RWPE1 (cell line): ENCODE measurements around the gene OSBPL8.
A peak's percentile ranks its signal among the peaks of the same experiment; 100 is the strongest.
"Not testable (repeated sequence)": the region's sequence is repeated elsewhere in the genome, so short reads cannot be mapped to it uniquely, and the experiment has no call there.

Source experiments
- CTCF ChIA-PET: fragments of 350-600 bp; sonication (Branson Sonifier 250); formaldehyde crosslinking; extraction: SDS; loops from one replicate; lab custom pipeline; 2021; lab: Yijun Ruan, JAX
- POLR2A ChIA-PET: fragments of 400-600 bp; formaldehyde crosslinking; extraction: SDS; loops from one replicate; lab custom pipeline; 2020; ENCODE audit warnings: antibody characterized with exemption; ENCODE audit not compliant: low non-redundant PET; lab: Yijun Ruan, JAX
- DNase-seq: peaks from one replicate; pipeline ENCODE4 v3.0.0; 2012; ENCODE audit warnings: low spot score
- H3K27ac ChIP-seq: fragments of 450-650 bp; 2 replicates; pipeline ENCODE4 v1.5.1; 2017
- TF ChIP-seq, protein P1 (sequence below): fragments of 450-650 bp; conservative IDR thresholded peaks from 2 replicates; pipeline ENCODE4 v1.5.1; 2017; ENCODE audit warnings: low read depth, mild to moderate bottlenecking

The OSBPL8 gene

DNA sequence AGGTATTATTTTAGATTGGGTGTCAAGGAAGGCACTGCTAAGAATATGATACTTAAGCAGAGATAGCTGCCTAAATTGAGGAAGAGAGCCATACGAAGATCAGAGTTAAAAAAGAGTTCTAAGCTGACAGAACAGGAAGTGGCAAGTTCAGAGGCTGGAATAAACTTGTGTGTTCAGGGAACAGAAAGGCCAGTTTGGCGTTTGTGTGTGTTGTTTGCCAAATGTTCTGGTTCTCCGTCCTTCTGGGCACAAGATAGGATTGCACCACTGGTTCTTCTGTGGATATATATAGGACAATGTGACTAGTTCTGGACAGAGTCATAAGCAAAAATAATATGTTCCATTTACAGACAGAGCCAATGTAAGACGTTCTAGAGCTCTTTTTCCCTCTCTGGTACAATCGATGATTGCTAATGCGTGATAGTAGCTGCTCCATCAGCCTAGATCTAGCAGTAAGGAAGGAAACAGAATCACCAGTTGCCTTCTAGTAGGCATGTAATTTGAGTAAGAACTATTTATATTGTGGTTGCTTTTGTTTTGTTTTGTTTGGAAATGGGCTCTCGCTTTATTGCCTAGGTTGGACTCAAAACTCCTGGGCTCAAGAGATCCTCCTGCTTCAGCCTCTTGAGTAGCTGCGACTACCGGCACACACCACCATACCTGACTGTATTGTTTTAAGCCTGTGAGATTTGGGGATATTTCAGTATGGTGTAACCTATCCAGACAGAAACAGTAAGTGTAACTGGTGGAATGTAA lies 218.7 kb downstream of the OSBPL8 start:
- no peak overlapping the region for H3K27ac ChIP-seq
- no peak for DNase-seq
- ChIA-PET CTCF (no interaction called here), POLR2A (no interaction called here)
- TF ChIP-seq, protein P1, sequence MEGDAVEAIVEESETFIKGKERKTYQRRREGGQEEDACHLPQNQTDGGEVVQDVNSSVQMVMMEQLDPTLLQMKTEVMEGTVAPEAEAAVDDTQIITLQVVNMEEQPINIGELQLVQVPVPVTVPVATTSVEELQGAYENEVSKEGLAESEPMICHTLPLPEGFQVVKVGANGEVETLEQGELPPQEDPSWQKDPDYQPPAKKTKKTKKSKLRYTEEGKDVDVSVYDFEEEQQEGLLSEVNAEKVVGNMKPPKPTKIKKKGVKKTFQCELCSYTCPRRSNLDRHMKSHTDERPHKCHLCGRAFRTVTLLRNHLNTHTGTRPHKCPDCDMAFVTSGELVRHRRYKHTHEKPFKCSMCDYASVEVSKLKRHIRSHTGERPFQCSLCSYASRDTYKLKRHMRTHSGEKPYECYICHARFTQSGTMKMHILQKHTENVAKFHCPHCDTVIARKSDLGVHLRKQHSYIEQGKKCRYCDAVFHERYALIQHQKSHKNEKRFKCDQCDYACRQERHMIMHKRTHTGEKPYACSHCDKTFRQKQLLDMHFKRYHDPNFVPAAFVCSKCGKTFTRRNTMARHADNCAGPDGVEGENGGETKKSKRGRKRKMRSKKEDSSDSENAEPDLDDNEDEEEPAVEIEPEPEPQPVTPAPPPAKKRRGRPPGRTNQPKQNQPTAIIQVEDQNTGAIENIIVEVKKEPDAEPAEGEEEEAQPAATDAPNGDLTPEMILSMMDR, result no peak

DNA sequence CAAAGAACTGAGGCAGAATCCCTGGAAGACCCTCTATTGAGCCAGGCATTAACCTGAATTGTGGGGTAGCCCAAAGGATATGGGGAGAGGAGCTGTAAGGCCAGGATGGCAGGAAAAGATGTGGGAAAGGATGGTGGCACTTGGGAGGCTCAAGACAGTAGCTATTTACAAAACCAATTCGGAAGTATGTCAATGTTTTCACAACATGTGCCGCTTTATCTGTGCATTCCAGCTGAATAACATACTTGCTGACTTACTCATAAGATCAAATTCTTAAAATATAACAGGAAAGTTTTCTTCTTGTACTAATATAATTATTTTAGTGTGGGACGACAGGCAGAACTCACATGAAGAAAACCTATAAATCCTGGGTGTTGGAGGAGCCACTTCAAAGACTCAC lies 222.0 kb downstream of the OSBPL8 start:
- ChIA-PET CTCF (interaction anchor here (0.6 kb wide), 1 partner anchor 265 kb away, joined by 3 read pairs; no protein-coding TSS in a partner anchor), POLR2A (no interaction called here)

DNA sequence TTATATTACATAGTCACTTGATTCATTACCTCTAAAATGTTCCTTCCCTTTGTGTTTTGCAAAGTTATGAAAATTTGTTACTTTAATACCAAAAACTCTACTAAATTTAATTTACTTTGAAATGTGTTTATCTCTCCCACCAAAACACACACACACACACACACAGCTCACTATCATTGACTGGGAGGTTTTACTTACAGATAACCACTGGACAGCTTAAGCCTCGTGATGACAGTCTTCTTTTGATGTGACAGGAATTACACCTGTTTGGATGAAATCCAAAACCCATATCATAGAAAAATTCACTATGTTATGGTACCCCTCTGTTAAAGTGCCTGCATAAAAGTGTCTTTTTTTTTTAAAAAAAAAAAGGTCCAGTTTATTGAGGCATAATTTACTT lies 227.0 kb downstream of the OSBPL8 start:
- TF ChIP-seq, protein P1, result no peak
- ChIA-PET POLR2A (no interaction called here), CTCF (no interaction called here)

More for the DNA sequence above, 222.0 kb downstream of the OSBPL8 start:
- TF ChIP-seq, protein P1, result no peak
- H3K27ac ChIP-seq, result no peak overlapping the region
- no peak for DNase-seq

DNA sequence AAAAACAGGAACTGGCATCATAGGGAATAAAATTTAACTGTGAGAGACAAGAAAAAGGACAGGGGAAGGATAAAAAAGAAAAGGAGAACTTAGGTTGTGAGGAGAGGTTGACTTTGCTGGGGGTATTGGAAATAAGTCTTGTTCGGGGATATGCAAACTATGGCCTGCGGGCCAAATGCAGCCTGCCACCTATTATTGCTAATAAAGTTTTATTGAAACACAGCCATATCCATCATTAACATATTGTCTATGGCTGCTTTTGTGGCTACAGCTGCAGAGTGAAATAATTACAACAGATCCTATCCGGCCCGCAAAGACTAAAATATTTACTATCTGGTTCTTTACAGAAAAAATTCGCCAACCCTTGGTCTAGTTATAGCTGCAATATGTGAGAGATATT lies 230.0 kb downstream of the OSBPL8 start:
- CTCF ChIA-PET, result no interaction called here
- no peak for DNase-seq
- POLR2A ChIA-PET, result no interaction called here
- no peak overlapping the region for H3K27ac ChIP-seq
- TF ChIP-seq, protein P1, result no peak

More for the DNA sequence above, 227.0 kb downstream of the OSBPL8 start:
- no peak overlapping the region for H3K27ac ChIP-seq
- no peak for DNase-seq

DNA sequence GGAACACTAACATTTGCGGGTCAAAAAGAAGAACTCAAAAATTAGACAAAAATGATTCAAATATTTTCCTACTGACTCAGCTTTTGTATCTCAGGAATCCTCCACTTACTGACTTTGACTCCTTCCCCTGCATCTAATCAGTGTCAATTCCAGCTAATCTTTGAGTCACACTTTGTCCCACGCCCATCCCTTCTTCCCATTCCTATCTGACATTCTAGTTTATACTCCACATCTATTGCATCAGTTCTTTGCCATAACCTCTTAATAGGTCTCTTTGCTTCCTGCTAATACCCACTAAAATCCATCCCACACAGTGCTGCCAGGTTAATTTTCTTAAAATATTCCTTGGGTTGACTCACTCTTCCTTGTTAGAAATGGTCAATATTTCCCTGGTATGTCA lies 230.4 kb downstream of the OSBPL8 start:
- TF ChIP-seq, protein P1, result no peak
- CTCF ChIA-PET, result no interaction called here
- POLR2A ChIA-PET, result no interaction called here
- no peak overlapping the region for H3K27ac ChIP-seq
- DNase-seq, result peak; percentile 92

DNA sequence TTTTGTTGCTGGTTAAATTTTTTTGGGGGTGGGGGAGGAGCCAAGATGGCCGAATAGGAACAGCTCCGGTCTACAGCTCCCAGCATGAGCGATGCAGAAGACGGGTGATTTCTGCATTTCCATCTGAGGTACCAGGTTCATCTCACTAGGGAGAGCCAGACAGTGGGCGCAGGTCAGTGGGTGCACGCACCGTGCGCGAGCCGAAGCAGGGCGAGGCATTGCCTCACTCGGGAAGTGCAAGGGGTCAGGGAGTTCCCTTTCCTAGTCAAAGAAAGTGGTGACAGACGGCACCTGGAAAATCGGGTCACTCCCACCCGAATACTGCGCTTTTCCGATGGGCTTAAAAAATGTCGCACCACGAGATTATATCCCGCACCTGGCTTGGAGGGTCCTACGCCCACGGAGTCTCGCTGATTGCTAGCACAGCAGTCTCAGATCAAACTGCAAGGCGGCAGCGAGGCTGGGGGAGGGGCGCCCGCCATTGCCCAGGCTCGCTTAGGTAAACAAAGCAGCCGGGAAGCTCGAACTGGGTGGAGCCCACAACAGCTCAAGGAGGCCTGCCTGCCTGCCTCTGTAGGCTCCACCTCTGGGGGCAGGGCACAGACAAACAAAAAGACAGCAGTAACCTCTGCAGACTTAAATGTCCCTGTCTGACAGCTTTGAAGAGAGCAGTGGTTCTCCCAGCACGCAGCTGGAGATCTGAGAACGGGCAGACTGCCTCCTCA lies 239.8 kb downstream of the OSBPL8 start:
- POLR2A ChIA-PET, CTCF ChIA-PET, DNase-seq: not testable (repeated sequence)
- peak overlapping the region; percentile 82 for H3K27ac ChIP-seq
